ENCODE measurements around the gene CDK14.

- no peak for TF ChIP-seq ATF2 (CRISPR knock-in tag; IDR thresholded peaks at IDR 0.05; ENCODE audit: borderline replicate concordance, low read depth)
- TF ChIP-seq ZNF425 (CRISPR knock-in tag; conservative IDR thresholded peaks at IDR 0.05): no peak
- no peak for TF ChIP-seq CTCF (IDR thresholded peaks at IDR 0.05)
- no peak for TF ChIP-seq ZNF317 (CRISPR knock-in tag; IDR thresholded peaks at IDR 0.05; ENCODE audit: borderline replicate concordance, low read depth)
Observed at GRCh38 chr7:90758933-90759562, 162.9 kb downstream of the CDK14 start.
